Measurements from ENCODE around the gene NECAP2.
A peak's percentile ranks its signal among the peaks of the same experiment; 100 is the strongest.
"Not testable (repeated sequence)": the region's sequence is repeated elsewhere in the genome, so short reads cannot be mapped to it uniquely, and the experiment has no call there.

NECAP2 gene

GRCh38 chr1:16462773-16463330, 22.3 kb downstream of the NECAP2 start:
- no peak for DNase-seq

GRCh38 chr1:16464917-16465625, 24.5 kb downstream of the NECAP2 start:
- DNase-seq = no peak

- DNase-seq = no peak
These were observed 28.0 kb downstream of the NECAP2 start for GRCh38 chr1:16468558-16468957.

- no peak for DNase-seq
These were observed 33.8 kb downstream of the NECAP2 start for GRCh38 chr1:16474166-16474800.

GRCh38 chr1:16474891-16475290, 34.4 kb downstream of the NECAP2 start:
- not testable (repeated sequence) for DNase-seq

- not testable (repeated sequence) for DNase-seq
These were observed 35.5 kb downstream of the NECAP2 start for GRCh38 chr1:16475771-16476770.

- no peak for DNase-seq
These were observed 37.6 kb downstream of the NECAP2 start for GRCh38 chr1:16478091-16478490.

GRCh38 chr1:16483146-16483545, 42.6 kb downstream of the NECAP2 start:
- not testable (repeated sequence) for DNase-seq

- DNase-seq = not testable (repeated sequence)
These were observed 43.3 kb downstream of the NECAP2 start for GRCh38 chr1:16483639-16484500.

- no peak for DNase-seq
These were observed 43.9 kb downstream of the NECAP2 start for GRCh38 chr1:16484501-16484835.

- DNase-seq = no peak
These were observed 44.4 kb downstream of the NECAP2 start for GRCh38 chr1:16484931-16485330.

- not testable (repeated sequence) for DNase-seq
These were observed 45.8 kb downstream of the NECAP2 start for GRCh38 chr1:16486316-16486715.

GRCh38 chr1:16487011-16487410, 46.5 kb downstream of the NECAP2 start:
- not testable (repeated sequence) for DNase-seq

GRCh38 chr1:16489195-16489880, 48.8 kb downstream of the NECAP2 start:
- DNase-seq = not testable (repeated sequence)

- DNase-seq = no peak
These were observed 50.6 kb downstream of the NECAP2 start for GRCh38 chr1:16491056-16491675.

- peak; percentile 48 for DNase-seq
These were observed 52.4 kb downstream of the NECAP2 start for GRCh38 chr1:16492937-16493336.

- not testable (repeated sequence) for DNase-seq
These were observed 53.2 kb downstream of the NECAP2 start for GRCh38 chr1:16493731-16494130.

GRCh38 chr1:16497474-16497904, 57.0 kb downstream of the NECAP2 start:
- DNase-seq = not testable (repeated sequence)

- DNase-seq = not testable (repeated sequence)
These were observed 57.5 kb downstream of the NECAP2 start for GRCh38 chr1:16498047-16498446.

GRCh38 chr1:16498573-16499413, 58.3 kb downstream of the NECAP2 start:
- peak; percentile 78 for DNase-seq

All from stimulated activated CD4-positive, alpha-beta T cell treated with anti-CD3 and anti-CD28 coated beads, Interleukin-1b, Interleukin-23, amount 100 ng/mL, for 48 hours (primary cell).